ENCODE data around the gene CDRT4.
"Not testable (repeated sequence)": the region's sequence is repeated elsewhere in the genome, so short reads cannot be mapped to it uniquely, and the experiment has no call there.

The CDRT4 gene

DNA sequence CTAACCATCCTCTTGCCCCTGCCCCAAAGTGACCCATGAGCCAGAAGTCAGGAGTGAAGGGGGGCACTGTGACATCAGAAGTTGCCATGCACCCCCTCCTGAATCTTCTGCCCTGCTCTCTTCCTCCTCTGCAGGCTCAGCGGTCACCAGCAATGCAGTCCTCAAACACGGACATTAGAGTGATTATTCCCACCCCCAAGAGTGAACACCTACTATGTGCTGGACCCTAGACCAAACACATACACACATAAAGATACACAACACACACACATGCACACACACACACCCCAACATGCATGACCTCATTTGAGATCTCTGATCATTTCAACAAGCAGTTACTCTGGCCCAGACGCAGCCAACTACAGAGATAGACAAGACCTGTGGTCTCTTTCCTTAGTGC is at the start of gene CDRT4:
Gene CDRT4, minus strand, starts transcription at position 30 of the 400 bp plus-strand sequence. CDS start 27,383 bp downstream, outside the sequence.
- DNase-seq (ENCODE audit: low spot score): no peak

- DNase-seq (ENCODE audit: low spot score): no peak
Measured at GRCh38 chr17:15516150-15516549, 48.7 kb upstream of the CDRT4 start.

DNA sequence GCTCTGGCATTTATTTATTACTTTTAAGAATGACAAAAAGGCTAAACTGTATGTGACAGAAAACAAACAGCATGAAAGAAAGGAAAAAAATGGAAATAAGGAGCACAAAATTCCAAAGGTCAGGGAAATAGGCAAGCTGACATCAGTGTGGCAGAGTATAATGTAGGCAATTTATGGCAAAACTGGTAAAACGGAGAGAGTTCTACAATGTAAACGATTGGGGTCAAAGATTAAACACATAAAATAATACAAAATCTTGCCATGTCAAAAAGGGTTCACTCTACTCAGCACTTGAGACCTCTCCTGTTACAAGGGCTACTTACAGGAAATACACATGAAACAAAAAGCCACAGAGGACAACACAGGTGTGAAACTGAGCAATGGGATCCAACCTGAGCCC is 47.0 kb upstream of the CDRT4 start:
- DNase-seq (ENCODE audit: low spot score): no peak

DNA sequence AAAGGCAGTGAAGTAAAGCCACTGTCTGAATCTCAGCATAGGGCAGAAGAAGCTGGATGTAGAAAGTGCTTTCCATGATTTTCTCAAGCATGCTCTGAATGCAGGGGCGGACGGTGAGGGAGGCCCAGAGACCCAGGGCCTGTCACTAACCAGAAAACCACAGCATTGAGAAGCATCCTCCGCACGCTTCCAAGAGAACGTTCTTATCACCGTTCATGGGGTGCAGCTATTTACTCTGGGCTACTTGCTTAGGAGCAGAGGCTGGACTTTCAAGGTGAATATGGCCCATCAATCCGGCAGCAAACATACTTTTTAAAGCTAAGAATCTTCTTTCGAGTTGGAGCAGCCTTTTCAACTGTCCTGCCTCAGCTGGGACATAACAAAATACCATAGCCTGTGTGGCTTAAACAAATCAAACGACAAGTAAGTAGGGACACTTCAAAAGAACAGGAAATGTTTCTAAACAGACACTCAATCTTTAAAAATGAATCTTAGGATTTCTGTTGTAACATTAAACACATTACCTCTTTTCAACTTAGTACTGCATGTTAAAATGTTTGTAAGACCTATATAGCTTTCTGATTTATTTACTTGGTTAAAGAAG is 46.5 kb upstream of the CDRT4 start:
- DNase-seq (ENCODE audit: low spot score): peak; percentile 29

- no peak for DNase-seq (ENCODE audit: low spot score)
Measured at GRCh38 chr17:15513058-15513791, 45.8 kb upstream of the CDRT4 start.

GRCh38 chr17:15512071-15512709 is 44.8 kb upstream of the CDRT4 start:
- no peak for DNase-seq (ENCODE audit: low spot score)

DNA sequence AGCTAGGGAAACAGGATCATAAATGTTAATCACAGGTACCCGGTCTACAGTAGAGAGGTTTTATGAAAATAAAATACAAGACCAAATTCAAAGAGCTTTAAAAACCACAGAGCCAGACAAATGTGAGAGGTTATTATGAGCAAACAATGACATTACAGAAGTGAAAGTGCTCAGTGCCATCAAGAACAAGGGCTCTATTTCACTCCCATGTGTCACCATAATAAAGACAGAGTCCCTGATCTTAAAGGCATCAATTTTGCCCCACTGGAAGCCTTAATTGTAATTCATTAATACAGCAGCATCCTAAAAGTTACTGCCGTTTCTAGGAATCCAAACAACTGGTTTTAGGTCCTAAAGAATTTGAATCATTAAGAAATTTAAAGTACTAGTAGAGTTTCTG is 43.7 kb upstream of the CDRT4 start:
- DNase-seq (ENCODE audit: low spot score): no peak

- DNase-seq (ENCODE audit: low spot score): no peak
Measured at GRCh38 chr17:15510361-15510760, 42.9 kb upstream of the CDRT4 start.

DNA sequence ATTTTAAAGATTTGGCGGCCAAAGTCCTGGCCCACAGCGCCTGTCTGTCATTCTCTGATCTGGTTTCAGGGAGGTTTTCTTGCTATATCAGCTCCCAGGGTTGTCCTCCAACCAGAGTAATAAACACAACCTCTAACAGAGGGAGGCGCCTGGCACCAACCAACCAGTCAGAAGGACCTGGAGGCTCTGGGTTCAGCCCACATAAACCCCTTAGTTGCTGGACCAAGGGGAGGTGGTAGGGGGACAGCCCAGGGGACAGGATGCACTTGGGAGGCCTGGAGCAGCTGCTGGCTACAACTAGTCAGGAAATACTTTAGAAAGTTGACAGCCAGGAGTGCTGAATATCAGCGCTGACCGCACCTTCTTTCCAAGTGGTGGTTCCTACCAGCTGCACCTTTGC is 41.7 kb upstream of the CDRT4 start:
- no peak for DNase-seq (ENCODE audit: low spot score)

DNA sequence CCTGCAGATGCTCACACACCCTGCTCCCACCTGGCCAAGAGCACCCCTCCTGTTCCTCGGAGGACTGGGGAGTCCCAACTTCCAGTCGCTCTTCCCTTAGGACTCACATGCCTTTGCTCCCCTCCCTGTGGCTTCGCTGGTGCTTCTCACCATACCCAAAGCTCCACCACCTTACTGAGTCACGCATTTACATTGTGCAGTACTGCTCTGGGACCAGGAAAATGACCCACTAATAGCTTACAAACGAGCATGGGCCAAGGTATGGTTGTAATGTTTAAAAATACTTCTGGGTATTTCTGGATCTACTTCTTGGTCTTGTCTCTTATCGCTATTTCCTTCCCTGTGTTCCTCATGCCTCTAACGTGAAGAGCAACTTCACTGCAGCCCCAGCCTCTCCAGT is 41.0 kb upstream of the CDRT4 start:
- no peak for DNase-seq (ENCODE audit: low spot score)

- DNase-seq (ENCODE audit: low spot score): no peak
Measured at GRCh38 chr17:15507896-15508295, 40.5 kb upstream of the CDRT4 start.

DNA sequence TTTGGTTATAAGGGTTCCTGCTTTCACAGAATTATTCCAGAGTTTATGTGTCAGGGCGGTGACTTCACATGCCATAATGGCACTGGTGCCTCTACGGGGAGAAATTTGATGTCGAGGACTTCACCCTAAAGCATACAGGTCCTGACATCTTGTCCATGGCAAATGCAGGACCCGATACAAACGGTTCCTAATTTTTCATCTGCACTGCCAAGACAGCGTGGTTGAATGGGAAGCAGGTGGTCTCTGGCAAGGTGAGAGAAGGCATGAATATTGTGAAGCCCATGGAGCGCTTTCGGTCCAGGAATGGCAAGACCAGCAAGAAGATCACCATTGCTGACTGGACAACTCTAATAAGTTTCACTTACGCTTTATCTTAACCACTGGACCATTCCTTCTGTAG is 39.6 kb upstream of the CDRT4 start:
- DNase-seq (ENCODE audit: low spot score): no peak

- not testable (repeated sequence) for DNase-seq (ENCODE audit: low spot score)
Measured at GRCh38 chr17:15505708-15506107, 38.3 kb upstream of the CDRT4 start.

GRCh38 chr17:15503731-15504130 is 36.3 kb upstream of the CDRT4 start:
- no peak for DNase-seq (ENCODE audit: low spot score)

- peak; percentile 92 for DNase-seq (ENCODE audit: low spot score)
Measured at GRCh38 chr17:15502369-15503112, 35.1 kb upstream of the CDRT4 start.

- no peak for DNase-seq (ENCODE audit: low spot score)
Measured at GRCh38 chr17:15501793-15502192, 34.4 kb upstream of the CDRT4 start.

GRCh38 chr17:15501282-15501681 is 33.9 kb upstream of the CDRT4 start:
- no peak for DNase-seq (ENCODE audit: low spot score)

DNA sequence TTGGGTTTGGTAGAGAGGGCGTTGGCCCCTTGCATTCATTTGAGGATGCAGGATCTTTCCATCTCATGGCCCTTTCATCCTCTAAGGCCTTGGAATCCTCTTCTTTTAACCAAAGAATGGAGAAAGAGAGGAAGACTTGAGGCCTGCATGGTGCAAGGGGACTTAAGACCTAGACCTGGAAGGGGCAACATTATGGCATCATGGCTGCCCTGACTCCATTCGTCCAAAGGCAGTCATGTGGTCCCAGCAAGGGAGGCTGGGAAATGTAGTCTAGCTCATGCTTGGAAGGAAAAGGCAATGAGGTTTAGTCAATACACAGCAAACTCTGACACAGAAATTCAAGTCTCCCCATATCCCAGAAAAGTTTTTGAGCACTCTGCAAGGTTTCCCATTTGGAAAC is 30.7 kb upstream of the CDRT4 start:
- no peak for DNase-seq (ENCODE audit: low spot score)

DNA sequence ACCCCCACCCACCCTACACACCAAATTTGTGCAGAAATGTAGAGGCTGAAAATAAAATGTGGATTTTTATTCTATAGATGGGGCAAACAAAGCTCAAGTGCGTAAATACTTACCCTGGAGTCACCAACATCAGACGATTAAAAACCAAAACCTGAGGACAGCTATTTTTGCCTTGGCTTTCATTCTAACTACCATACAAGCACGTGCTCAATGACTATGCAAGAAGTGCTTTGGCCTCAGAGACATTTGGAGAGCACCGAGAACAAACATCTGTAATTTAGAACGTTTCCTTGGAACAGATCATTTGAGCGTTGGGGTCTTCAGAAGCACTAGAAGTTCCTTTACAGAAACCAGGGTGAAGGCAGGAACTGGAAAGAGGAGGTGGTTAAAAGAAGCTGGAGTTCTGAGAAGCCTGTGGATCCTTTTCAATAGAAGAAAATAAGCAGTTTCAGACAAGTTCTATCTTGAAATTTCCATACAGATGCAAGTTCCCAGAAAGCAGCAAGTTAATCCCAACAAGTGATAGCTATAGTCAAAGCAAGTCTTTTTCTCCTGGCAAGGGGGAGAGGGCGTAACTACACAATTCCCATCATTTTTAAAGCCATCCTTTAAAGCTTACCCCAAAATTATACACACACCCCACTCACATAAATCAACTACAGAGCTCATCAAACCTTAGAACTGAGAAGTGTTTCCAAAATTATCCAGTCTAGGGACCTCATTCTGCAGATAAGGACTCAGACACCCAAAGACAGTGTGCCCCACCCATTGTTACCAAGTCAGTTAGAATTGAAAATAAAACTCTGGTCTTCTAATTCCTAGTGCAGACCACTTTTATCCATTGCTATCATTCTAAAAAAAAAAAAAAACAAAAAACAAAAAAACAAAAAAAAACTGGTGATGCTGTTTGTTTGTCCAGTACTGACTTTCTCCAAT is 29.6 kb upstream of the CDRT4 start:
- DNase-seq (ENCODE audit: low spot score): no peak

DNA sequence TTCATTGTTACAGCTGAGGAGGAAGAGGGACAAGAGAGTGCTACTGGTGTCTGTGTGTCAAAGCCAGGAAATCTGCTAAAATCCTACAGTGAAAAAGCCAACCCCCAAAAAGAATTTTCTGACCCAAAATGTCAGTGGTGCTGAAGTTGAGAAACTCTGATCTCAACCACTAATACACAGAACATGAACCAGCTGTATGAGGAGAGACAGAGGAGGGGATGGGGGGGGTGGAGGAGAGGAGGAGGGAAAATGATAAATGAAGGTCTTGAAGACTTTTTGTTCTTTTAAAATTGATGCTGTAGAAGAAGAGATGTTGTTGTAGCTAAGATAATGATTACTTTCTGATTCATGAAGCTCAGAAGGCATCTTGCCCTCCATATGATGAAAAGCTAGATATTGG is 27.4 kb upstream of the CDRT4 start:
- no peak for DNase-seq (ENCODE audit: low spot score)

DNA sequence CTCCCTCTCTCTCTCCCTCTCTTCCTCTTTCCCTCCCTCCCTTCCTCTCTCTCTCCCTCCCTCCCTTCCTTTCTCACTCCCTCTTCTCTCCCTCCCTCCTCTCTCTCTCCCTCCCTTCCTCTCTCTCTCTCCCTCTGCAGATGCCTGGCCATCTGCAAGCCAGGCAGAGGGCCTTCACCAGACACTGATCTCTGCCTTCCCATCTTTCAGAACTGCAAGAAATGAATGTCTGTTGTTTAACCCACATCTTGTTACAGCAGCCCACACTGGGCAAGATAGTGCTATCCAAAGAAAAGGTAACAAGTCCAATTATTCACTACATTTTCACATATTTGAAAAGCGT is 26.2 kb upstream of the CDRT4 start:
- DNase-seq (ENCODE audit: low spot score): no peak
